SU-DHL-6 (cell line): ENCODE results near the gene NME7.

Experiments
- H2AFZ ChIP-seq: fragments of 200-600 bp; sonication (generic); 2 replicates; pipeline ENCODE4 v1.6.1; 2014; ENCODE audit warnings: low read depth, mild to moderate bottlenecking, moderate library complexity, mixed read lengths, antibody characterized with exemption, low read length; ENCODE audit not compliant: severe bottlenecking
- H3F3A ChIP-seq: fragments of 200-600 bp; shearing (Covaris generic); 2 replicates; pipeline ENCODE4 v1.6.0; 2016; ENCODE audit warnings: antibody characterized with exemption, mild to moderate bottlenecking; ENCODE audit not compliant: insufficient read depth
- H3K27ac ChIP-seq: fragments of 200-600 bp; sonication (generic); 2 replicates; pipeline ENCODE4 v1.5.1; 2016; ENCODE audit warnings: low read depth, mild to moderate bottlenecking, low read length, moderate library complexity, mixed read lengths
- H3K27me3 ChIP-seq: fragments of 200-600 bp; sonication (generic), shearing (Covaris generic); 2 replicates; pipeline ENCODE4 v1.6.0; 2014; ENCODE audit warnings: mild to moderate bottlenecking, low read length
- H3K36me3 ChIP-seq: fragments of 200-600 bp; sonication (generic); 2 replicates; pipeline ENCODE4 v1.6.1; 2014; ENCODE audit warnings: mild to moderate bottlenecking, low read length, mixed read lengths
- H3K4me2 ChIP-seq: fragments of 300-600, 200-600 bp; shearing (Covaris generic), sonication (generic); 2 replicates; pipeline ENCODE4 v1.6.0; 2014; ENCODE audit warnings: low read length, low read depth, mild to moderate bottlenecking; ENCODE audit not compliant: poor library complexity, severe bottlenecking
- H3K4me3 ChIP-seq: fragments of 200-600 bp; sonication (generic); 2 replicates; pipeline ENCODE4 v1.5.1; 2014; ENCODE audit warnings: antibody characterized with exemption, low read length, mild to moderate bottlenecking, mixed read lengths; ENCODE audit not compliant: insufficient read depth, poor library complexity, severe bottlenecking
- H3K79me2 ChIP-seq: fragments of 200-600 bp; sonication (generic); 2 replicates; pipeline ENCODE4 v1.6.1; 2014; ENCODE audit warnings: mild to moderate bottlenecking, low read length, moderate library complexity; ENCODE audit not compliant: insufficient read depth
- H3K9ac ChIP-seq: fragments of 200-600 bp; sonication (generic); 2 replicates; pipeline ENCODE4 v1.7.0; 2014; ENCODE audit warnings: mild to moderate bottlenecking, low read length
- H3K9me2 ChIP-seq: fragments of 200-600 bp; sonication (generic); replicated peaks from 2 replicates; pipeline ENCODE4 v1.6.1; 2014; ENCODE audit warnings: low read length; ENCODE audit not compliant: insufficient read depth
- H3K9me3 ChIP-seq: fragments of 200-600 bp; sonication (generic); 2 replicates; pipeline ENCODE4 v1.6.1; 2014; ENCODE audit warnings: low read length, mixed read lengths; ENCODE audit not compliant: insufficient read depth
- H4K20me1 ChIP-seq: fragments of 200-600 bp; sonication (generic); 2 replicates; pipeline ENCODE4 v1.6.1; 2014; ENCODE audit warnings: low read depth, mild to moderate bottlenecking, antibody characterized with exemption, low read length, moderate library complexity, mixed read lengths
- CTCF ChIP-seq: fragments of 200-600 bp; sonication (generic); IDR thresholded peaks from one replicate; pipeline ENCODE4 v1.5.1; 2017; ENCODE audit warnings: antibody characterized with exemption, mild to moderate bottlenecking, low read length, moderate library complexity; ENCODE audit not compliant: insufficient read depth, poor library complexity, severe bottlenecking
- EZH2phosphoT487 ChIP-seq: fragments of 200-600 bp; sonication (generic), shearing (Covaris generic); conservative IDR thresholded peaks from 2 replicates; pipeline ENCODE4 v1.6.1; 2018; ENCODE audit warnings: mild to moderate bottlenecking, antibody characterized with exemption, low read length, moderate library complexity, mixed read lengths

NME7 gene

DNA sequence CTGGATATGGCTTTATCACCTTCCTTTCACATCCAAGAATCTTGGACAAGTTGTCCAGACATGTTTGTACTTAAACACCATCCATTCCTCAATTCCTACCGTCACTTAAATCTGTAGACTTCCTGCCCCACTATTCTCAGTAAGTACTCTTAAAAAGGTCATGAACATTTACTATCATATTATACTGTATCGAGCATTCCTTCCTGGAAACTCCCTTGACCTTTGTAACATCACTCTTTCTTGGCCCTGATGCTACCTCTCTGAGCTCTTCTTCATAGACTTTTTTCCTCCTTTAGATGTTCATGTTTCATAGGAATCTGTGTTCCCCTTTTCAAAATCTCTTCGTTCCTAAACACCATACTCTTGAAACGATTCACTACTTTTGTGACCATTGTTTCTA, 15.9 kb upstream of the NME7 start:
- no peak overlapping the region for H3K4me2 ChIP-seq
- no peak overlapping the region for H2AFZ ChIP-seq
- no peaks in the 10 kb centered on the region for H3K27me3 ChIP-seq
- H3K9ac ChIP-seq: no peak overlapping the region
- peaks cover 2% of the 10 kb centered on the region; the same call in 1 of the 2 replicates for H3K36me3 ChIP-seq
- no peak overlapping the region for H3K27ac ChIP-seq
- no peaks in the 10 kb centered on the region for H3K9me3 ChIP-seq
- no peaks in the 10 kb centered on the region for H3K79me2 ChIP-seq
- no peaks in the 10 kb centered on the region for H3K9me2 ChIP-seq
- H3K4me3 ChIP-seq: no peak overlapping the region
- H4K20me1 ChIP-seq: no peaks in the 10 kb centered on the region
- no peaks in the 10 kb centered on the region for H3F3A ChIP-seq
- TF ChIP-seq EZH2phosphoT487 (no peak), CTCF (no peak)

DNA sequence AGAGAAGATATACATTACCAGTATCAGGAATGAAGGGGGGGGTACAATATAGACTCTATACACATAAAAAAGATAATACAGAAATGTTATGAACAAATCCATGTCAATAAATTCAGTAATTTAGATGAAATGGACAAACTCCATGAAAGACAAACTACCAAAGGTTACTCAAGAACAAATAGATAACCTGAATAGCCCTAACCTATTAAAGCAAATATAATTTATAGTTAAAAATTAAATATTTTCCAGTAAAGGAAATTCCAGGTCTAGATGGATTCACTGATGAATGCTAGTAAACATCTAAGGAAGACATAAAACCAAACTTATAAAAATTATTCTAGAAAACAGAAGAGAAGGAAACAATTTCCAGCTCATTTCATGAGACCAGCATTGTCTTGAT, 13.6 kb upstream of the NME7 start:
- Histone ChIP-seq H3K9ac (no peak overlapping the region), H2AFZ (no peak overlapping the region), H3K27me3 (no peaks in the 10 kb centered on the region), H3K36me3 (peaks cover 11% of the 10 kb centered on the region; the same call in 1 of the 2 replicates), H4K20me1 (no peaks in the 10 kb centered on the region), H3K9me3 (no peaks in the 10 kb centered on the region), H3K4me2 (no peak overlapping the region), H3K4me3 (no peak overlapping the region), H3K79me2 (no peaks in the 10 kb centered on the region), H3F3A (no peaks in the 10 kb centered on the region), H3K9me2 (no peaks in the 10 kb centered on the region), H3K27ac (no peak overlapping the region)
- no peak for TF ChIP-seq CTCF
- no peak for TF ChIP-seq EZH2phosphoT487

GRCh38 chr1:169371404-169371803, 3.8 kb upstream of the NME7 start:
- Histone ChIP-seq H3K27me3 (no peaks in the 10 kb centered on the region), H2AFZ (no peak overlapping the region), H3K27ac (no peak overlapping the region), H3K9ac (no peak overlapping the region), H3F3A (no peaks in the 10 kb centered on the region), H3K4me3 (no peak overlapping the region), H3K79me2 (0 out of 2 replicates have a peak, but pooled peaks cover 11% of the 10 kb centered on the region), H4K20me1 (no peaks in the 10 kb centered on the region), H3K36me3 (0 out of 2 replicates have a peak, but pooled peaks cover 10% of the 10 kb centered on the region), H3K9me2 (no peaks in the 10 kb centered on the region), H3K4me2 (no peak overlapping the region), H3K9me3 (no peaks in the 10 kb centered on the region)
- no peak for TF ChIP-seq CTCF
